HG02623 (cell line): ENCODE data around the gene DSC2.
A peak's percentile ranks its signal among the peaks of the same experiment; 100 is the strongest.

Source experiments
- ATAC-seq: cut with Tn5 transposase; IDR thresholded peaks from one replicate; pipeline ENCODE4 v1.9.1; 2021; ENCODE audit warnings: moderate library complexity; ENCODE audit not compliant: unreplicated experiment

The DSC2 gene

GRCh38 chr18:31099450-31100230, 2.6 kb downstream of the DSC2 start:
- ATAC-seq = no peak

DNA sequence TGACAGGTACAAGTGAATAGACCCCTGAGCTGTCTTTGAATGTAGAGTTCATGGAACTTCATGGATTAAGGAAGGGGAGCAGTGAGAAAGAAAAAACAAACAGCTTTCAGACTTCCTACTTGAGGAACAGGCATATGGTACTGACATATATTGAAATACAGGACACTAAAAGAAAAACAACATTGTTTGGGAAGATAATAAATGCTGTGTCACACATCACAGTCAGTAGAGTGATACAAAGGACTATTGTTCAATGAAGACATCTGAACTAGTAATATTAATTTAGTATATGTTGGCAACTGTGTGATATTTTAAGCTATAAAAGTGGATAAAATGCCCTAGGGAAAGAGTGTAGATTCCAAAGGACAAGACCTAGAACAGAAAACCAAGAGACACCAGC, 3.3 kb downstream of the DSC2 start:
- ATAC-seq = no peak

DNA sequence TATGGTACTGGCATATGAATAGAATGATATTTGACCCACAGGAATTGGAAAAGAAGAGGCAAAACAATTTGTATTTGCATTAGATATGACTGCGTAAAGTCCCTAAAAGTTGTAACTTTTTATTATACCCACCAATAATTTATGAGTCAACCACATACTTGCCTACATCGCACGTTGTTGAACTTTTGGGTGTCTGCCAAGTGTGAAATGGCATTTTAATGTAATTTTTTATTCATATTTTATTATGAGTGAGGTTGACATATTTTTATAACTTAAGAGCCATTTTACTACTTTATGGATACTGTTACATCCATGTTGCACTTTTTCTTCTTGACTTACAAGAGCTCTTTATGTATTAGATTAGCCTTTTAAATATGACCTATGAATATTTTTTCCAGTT, 4.6 kb downstream of the DSC2 start:
- ATAC-seq = no peak

GRCh38 chr18:31093880-31094279, 8.3 kb downstream of the DSC2 start:
- ATAC-seq = no peak

DNA sequence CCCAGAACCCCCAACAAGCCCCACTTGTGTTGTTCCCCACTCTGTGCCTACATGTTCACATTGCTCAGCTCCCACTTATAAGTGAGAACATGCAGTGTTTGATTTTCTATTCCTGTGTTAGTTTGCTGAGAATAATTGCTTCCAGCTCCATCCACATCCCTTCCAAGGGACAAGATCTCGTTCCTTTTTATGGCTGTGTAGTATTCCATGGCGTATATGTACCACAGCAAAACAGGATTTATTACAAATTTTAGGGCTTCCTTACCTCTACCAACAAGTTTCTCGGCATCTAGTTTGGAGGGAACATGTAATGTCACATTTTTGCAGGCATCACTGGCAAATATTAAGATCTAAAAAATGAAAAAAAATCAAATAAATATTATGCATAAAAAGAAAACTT, 8.9 kb downstream of the DSC2 start:
- no peak for ATAC-seq

DNA sequence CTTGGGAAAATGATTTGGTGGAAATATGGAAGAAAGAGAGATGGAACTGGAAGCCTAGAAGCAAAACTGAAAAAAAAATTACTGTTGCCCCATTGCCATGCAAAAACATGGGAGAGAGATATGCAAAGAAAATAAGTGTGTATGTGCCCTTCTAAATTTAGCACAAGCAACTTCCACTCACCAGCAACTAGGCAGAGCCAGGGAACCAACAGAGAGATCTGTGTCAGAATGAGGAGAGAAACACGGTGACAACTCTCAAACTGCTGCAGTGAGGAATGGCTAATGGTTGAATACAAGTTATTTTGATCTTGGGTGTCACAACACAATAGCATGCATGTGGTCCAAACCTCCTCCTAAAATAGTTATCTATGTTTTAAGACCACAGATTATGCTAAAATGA, 10.9 kb downstream of the DSC2 start:
- ATAC-seq = no peak

DNA sequence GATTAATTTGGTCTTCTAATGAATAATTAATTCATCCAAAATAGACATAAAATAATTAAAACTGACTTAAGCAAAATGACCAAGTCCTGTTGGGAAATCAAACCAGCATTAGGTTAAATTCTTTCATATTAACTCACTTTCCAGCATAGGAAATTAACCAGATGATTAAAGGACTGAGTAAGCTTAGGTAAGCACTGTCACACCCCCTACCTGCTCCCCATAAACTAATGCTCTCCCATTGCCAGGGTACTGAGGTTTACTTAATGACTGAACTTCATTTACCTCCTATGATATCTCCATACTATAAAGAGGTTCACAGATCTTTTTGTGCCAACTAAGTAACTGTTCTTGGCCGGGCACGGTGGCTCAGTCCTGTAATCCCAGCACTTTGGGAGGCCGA, 13.7 kb downstream of the DSC2 start:
- ATAC-seq = no peak

GRCh38 chr18:31079973-31080372, 22.2 kb downstream of the DSC2 start:
- ATAC-seq = no peak

DNA sequence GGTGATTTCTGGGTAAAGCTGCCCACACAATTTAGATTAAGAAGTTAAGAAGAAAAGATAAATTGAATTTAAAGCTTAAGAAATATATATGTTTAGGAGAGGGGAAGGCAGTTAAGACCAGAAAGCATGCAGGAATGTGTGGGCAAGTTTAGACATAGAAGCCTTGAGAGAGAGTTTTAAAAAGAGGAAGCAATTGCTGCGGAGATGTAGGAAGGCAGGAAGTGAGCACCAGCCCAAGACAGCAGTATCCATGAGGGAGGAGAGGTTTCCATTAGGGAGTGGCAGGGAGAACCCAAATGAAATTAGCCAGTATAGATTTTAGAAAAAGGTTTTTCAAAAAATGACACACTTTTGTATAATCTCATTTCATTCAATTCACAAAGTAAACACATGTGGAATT, 24.3 kb downstream of the DSC2 start:
- no peak for ATAC-seq

DNA sequence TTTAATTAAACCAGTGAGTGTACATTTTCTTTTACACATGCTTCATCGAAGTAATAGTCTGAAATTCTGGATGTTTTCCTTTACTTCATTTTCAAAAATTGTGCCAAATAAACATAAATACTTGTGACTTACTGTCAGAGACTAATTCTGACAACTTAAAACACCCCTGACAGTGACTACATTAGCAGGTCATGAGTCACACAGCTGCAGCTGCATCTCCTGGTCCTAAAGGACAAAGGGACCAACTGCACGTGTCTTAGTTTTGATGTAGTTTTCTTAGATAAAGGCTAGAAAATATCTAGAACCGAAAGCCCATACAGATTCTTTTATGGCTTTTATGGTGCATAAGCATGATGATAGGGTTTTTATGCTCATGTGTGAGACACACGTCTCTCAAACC, 30.0 kb downstream of the DSC2 start:
- no peak for ATAC-seq

GRCh38 chr18:31070206-31070605, 32.0 kb downstream of the DSC2 start:
- no peak for ATAC-seq

- ATAC-seq = no peak
These were observed 36.0 kb downstream of the DSC2 start for GRCh38 chr18:31066266-31066665.

GRCh38 chr18:31065036-31065773, 37.0 kb downstream of the DSC2 start:
- ATAC-seq = no peak

DNA sequence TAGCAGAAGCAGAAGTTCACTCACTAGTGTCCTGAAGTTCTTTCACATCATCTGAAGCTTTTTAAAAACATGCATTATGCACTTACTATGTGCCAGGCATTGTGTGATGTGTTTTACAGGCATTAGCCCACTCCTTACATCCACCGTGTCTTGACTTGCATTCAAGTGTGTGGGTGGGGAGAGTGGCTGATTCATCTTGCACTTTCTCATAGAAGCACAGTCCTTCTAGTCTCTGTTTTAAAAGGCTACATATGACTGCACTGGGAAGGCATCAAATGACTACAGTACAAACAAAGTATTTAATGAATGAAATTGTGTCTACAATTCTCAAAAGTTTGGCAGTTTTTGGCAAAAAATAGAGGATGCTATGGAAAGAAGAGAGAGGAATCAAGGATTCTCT, 38.1 kb downstream of the DSC2 start:
- ATAC-seq = peak; percentile 79

DNA sequence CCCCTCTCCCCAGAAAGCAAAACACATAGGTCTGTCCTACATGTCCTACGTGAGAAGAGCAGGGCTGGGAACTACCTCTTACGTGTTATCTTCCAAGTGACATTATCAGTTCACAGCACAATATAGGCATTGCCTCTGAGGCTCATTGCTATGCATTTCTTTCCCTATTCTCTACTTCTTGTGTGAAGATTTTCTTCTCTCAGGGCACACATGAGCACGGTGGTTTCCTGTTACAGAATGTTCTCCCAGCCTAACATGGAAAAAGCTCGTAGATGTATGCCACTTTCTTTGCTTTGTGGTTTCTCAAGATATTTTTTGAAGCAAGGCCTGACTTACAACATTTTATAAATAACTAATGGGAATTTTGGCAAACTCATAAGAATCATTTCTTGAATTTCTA, 40.3 kb downstream of the DSC2 start:
- ATAC-seq = peak; percentile 45

- ATAC-seq = no peak
These were observed 43.3 kb downstream of the DSC2 start for GRCh38 chr18:31058897-31059296.

- no peak for ATAC-seq
These were observed 44.3 kb downstream of the DSC2 start for GRCh38 chr18:31057917-31058316.

DNA sequence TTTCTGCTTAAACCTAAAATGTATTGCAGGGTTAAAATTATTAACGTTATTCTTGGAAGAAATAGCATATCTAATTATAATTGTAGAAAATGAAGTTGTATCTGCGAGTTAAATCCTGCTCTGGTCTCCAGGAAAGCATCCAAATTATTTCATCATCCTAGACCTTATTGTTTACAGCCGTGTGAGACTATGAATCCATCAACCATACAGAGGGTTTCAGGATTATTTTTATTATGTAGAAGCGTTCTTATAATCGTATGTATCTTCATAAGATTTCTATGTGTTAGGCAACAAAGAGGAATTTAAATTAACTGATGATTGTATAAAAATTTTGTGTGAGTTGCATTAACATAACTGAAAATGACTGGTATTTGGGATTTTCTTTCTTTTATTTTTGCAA, 45.2 kb downstream of the DSC2 start:
- no peak for ATAC-seq

DNA sequence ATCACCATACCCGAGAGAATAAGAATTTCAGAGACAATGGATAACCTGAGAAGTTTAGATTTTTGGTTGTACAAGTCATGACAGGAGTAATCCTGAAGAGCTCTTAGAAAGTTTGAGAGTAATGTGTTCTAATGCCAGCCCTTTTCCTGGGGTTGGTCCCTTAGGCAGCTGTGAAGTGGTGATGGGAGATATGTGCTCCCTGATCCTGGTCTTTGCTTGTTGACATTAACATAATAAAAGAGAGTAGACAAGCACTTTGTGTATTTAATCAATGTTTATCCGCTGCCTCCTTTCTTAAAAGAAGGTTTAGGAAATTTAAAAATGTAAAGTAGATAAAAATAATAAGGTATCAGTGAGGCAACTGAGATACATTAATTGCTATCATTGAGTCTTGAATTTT, 45.9 kb downstream of the DSC2 start:
- ATAC-seq = no peak

DNA sequence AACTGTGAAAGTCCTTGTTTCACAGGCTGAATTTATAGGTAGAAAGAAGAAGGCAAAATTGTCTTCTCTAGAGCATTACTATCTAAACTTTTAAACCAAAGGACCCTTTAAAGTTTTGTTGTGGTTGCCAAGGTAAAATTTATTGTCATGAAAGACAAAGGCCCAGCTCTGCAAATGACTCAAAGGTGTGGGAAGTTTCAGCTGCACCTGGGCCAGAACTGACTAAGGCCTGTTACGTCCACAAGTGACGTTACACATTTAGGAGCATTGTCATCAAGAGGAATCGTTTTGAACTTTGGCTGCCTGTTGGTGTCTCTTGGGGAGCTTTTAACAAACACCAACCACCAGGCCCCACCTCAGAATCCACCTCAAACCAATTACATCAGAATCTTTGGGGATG, 51.6 kb downstream of the DSC2 start:
- no peak for ATAC-seq

- no peak for ATAC-seq
These were observed 53.0 kb downstream of the DSC2 start for GRCh38 chr18:31049189-31049588.

DNA sequence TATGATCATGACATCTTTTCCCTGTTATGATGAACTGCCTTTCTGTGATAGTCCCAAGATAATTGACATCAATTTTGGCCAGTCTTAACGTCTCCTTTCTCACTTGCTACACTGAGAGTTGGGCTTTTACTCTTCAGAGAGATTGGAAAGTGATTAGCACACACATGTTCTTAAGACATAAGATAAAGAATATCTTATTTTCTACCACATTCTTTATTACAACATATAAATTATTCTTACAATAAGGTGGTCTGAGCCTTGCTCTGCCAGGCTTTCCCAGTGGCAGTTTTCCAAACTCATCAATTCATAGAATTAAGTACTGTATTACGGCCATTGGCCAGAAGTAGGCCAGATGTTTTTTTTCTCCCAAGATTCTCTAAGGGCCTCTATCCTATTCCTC, 54.0 kb downstream of the DSC2 start:
- no peak for ATAC-seq

GRCh38 chr18:31046916-31047315, 55.3 kb downstream of the DSC2 start:
- ATAC-seq = no peak
